ENCODE data around the gene RBM33. TPM values are rescaled to one million over a fixed set of nuclear protein-coding genes. Genes with fewer than 3 reads are reported as not detected.

RBM33 gene
- total RNA-seq, 1 experiment from 2014 or later = 81.8 TPM

- no peak for TF ChIP-seq E2F4 (CRISPR knock-in tag; IDR thresholded peaks at IDR 0.05; ENCODE audit: borderline replicate concordance, low read depth)
These were observed 39.3 kb downstream of the RBM33 start (continued) for GRCh38 chr7:155683714-155684113.

GRCh38 chr7:155684543-155684942, 40.1 kb downstream of the RBM33 start:
- no peak overlapping the region for H3K4me3 Mint-ChIP-seq
- TF ChIP-seq NFE2L1 (CRISPR knock-in tag; IDR thresholded peaks at IDR 0.05) (no peak), CREM (CRISPR knock-in tag; IDR thresholded peaks at IDR 0.05) (no peak)
- ChIA-PET POLR2A (no interaction called here), CTCF (interaction anchor here (1.2 kb wide), 1 partner anchor 86 kb away, joined by 4 read pairs; no protein-coding TSS in a partner anchor)
- DNase-seq (ENCODE audit: low spot score) = no peak
- ATAC-seq = peak; percentile 58
- peak overlapping the region; percentile 6 for H3K27ac Mint-ChIP-seq
- H3K27me3 Mint-ChIP-seq (ENCODE audit: low read depth) = no peaks in the 10 kb centered on the region
- peaks cover 51% of the 10 kb centered on the region for H3K36me3 Mint-ChIP-seq
- peaks cover 41% of the 10 kb centered on the region for H3K4me1 Mint-ChIP-seq
- H3K9me3 Mint-ChIP-seq = peaks cover 5% of the 10 kb centered on the region

DNA sequence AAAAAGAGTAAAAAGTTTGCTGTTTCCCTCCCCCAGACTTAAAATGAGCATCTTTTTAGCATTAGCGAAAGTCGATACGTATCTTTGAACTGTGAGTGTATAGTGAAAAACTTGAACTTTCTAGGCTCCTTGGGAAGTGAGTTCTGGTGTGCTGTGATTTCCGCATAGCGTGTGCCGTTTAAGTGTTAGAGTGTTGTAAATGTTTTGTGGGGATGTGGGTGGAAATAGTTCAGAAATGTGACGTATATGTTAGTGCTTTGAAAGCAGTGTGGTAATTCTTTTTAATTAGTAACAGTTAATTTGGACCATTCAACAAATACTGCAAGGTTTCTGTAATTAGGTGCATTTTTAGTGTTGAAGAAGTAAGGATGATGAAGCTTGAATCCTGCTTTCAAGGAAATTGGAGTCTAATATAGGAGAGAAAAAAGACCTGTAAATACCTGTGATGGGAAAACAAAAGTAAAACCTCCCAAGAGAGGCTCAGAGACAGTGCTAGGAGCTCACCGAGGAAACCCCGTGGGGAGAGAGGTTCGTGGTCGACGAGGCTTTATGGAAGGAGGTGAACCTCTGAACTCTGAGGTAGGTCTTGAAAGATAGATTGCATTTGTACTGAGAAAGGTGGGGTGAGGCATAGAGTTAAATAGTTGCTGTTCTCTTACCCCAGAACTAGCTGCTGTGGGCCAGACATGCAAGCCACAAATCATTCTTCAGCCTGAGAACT, 40.8 kb downstream of the RBM33 start:
- CTCF ChIA-PET = interaction anchor here (1.2 kb wide), 1 partner anchor 86 kb away, joined by 4 read pairs; no protein-coding TSS in a partner anchor
- ATAC-seq (no peak), DNase-seq (ENCODE audit: low spot score) (no peak)
- Mint-ChIP-seq H3K4me3 (no peak overlapping the region), H3K4me1 (peaks cover 48% of the 10 kb centered on the region), H3K27ac (peak overlapping the region; percentile 21; the same call in 1 of the 2 replicates), H3K36me3 (peaks cover 51% of the 10 kb centered on the region), H3K27me3 (ENCODE audit: low read depth) (no peaks in the 10 kb centered on the region), H3K9me3 (peaks cover 5% of the 10 kb centered on the region)
- POLR2A ChIA-PET = no interaction called here
- TF ChIP-seq USF1 (CRISPR knock-in tag; IDR thresholded peaks at IDR 0.05) (no peak), KAT7 (CRISPR knock-in tag; IDR thresholded peaks at IDR 0.05; ENCODE audit: borderline replicate concordance) (no peak), ZNF138 (CRISPR knock-in tag; conservative IDR thresholded peaks at IDR 0.05) (no peak)

GRCh38 chr7:155685791-155686160, 41.3 kb downstream of the RBM33 start:
- ATAC-seq = no peak
- CTCF ChIA-PET = no interaction called here
- Mint-ChIP-seq H3K27ac (no peak overlapping the region), H3K9me3 (peaks cover 5% of the 10 kb centered on the region), H3K36me3 (peaks cover 46% of the 10 kb centered on the region), H3K4me3 (no peak overlapping the region), H3K4me1 (peaks cover 48% of the 10 kb centered on the region), H3K27me3 (ENCODE audit: low read depth) (no peaks in the 10 kb centered on the region)
- POLR2A ChIA-PET = no interaction called here
- no peak for DNase-seq (ENCODE audit: low spot score)
- TF ChIP-seq NFYB (CRISPR knock-in tag; conservative IDR thresholded peaks at IDR 0.05; ENCODE audit: low read depth) (no peak), FOXP1 (CRISPR knock-in tag; IDR thresholded peaks at IDR 0.05; ENCODE audit: borderline replicate concordance) (no peak), SP1 (CRISPR knock-in tag; conservative IDR thresholded peaks at IDR 0.05) (no peak), ESRRA (CRISPR knock-in tag; IDR thresholded peaks at IDR 0.05; ENCODE audit: borderline replicate concordance) (no peak), ZMAT4 (CRISPR knock-in tag; IDR thresholded peaks at IDR 0.05) (no peak), ERG (CRISPR knock-in tag; IDR thresholded peaks at IDR 0.05) (no peak), ZBTB21 (CRISPR knock-in tag; IDR thresholded peaks at IDR 0.05; ENCODE audit: borderline replicate concordance) (no peak), ZSCAN18 (CRISPR knock-in tag; IDR thresholded peaks at IDR 0.05) (no peak), MLX (CRISPR knock-in tag; IDR thresholded peaks at IDR 0.05) (no peak), ZNF423 (CRISPR knock-in tag; IDR thresholded peaks at IDR 0.05) (no peak), ZNF671 (CRISPR knock-in tag; IDR thresholded peaks at IDR 0.05) (no peak), IRF2 (CRISPR knock-in tag; IDR thresholded peaks at IDR 0.05; ENCODE audit: borderline replicate concordance, low read depth) (no peak), GABPB1 (CRISPR knock-in tag; IDR thresholded peaks at IDR 0.05) (no peak)
- TF ChIP-seq, protein P1, sequence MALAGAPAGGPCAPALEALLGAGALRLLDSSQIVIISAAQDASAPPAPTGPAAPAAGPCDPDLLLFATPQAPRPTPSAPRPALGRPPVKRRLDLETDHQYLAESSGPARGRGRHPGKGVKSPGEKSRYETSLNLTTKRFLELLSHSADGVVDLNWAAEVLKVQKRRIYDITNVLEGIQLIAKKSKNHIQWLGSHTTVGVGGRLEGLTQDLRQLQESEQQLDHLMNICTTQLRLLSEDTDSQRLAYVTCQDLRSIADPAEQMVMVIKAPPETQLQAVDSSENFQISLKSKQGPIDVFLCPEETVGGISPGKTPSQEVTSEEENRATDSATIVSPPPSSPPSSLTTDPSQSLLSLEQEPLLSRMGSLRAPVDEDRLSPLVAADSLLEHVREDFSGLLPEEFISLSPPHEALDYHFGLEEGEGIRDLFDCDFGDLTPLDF (CRISPR knock-in tag; IDR thresholded peaks at IDR 0.05) = no peak

Measured in WTC11 (cell line).